GM12891 (cell line): ENCODE measurements around the gene ANKRD44.

Experiments
- PAX5 ChIP-seq: IDR thresholded peaks from 2 replicates; pipeline ENCODE4 v1.6.1; 2011; ENCODE audit warnings: low read length, moderate library complexity, mild to moderate bottlenecking; ENCODE audit not compliant: insufficient read depth, severe bottlenecking
- POLR2A ChIP-seq: IDR thresholded peaks from 2 replicates; pipeline ENCODE4 v1.6.1; 2011; ENCODE audit warnings: low read depth, low read length, control low read depth
- POLR2AphosphoS5 ChIP-seq: IDR thresholded peaks from 2 replicates; pipeline ENCODE4 v1.6.1; 2011; ENCODE audit warnings: low read depth, low read length, control low read depth
- TAF1 ChIP-seq: IDR thresholded peaks from 2 replicates; pipeline ENCODE4 v1.6.1; 2011; ENCODE audit warnings: low read depth, low read length, control low read depth

DNA sequence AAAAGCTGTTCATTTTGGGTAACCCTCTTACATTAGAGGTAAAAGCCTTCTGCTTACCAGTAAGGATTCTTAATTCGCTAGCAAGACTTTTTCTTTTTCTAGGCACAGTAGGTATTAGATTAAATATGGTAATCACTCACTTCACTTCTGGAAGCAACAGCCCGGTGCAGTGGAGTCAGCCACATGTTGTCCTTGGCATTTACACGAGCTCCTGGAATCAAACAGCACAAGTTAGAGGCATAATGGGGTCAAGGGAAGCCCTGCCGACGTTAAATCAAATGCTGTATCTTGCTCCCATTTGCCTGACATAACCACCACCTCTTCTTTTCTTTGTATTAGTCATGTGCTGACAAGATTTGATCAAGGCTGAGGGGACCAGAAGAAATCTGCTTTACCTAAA lies 174.1 kb downstream of the ANKRD44 start:
- TF ChIP-seq POLR2A = no peak
- no peak for TF ChIP-seq PAX5
- TF ChIP-seq POLR2AphosphoS5 = no peak
- TF ChIP-seq TAF1 = no peak
